Esophagus muscularis mucosa (tissue), 4 donors: ENCODE results near the gene MPEG1. TPM values are rescaled to one million over a fixed set of nuclear protein-coding genes. Genes with fewer than 3 reads are reported as not detected.

Experiments used
- DNase-seq: peaks from one replicate; pipeline ENCODE4 v3.0.0-alpha.2; 2017; ENCODE audit errors: extremely low spot score
- H3K27ac ChIP-seq, 4 donors: fragments of 200-600 bp; sonication (generic); replicated peaks in 1 of 4; 1 replicate in 3 of 4; 2 replicates in 1 of 4; pipeline ENCODE4 v1.5.1; 2016 to 2019; ENCODE audit warnings: mild to moderate bottlenecking in 1 of 4
- H3K27me3 ChIP-seq, 4 donors: fragments of 200-600 bp; sonication (generic); one replicate each; pipeline versions ENCODE4 v1.5.1 to v1.6.0; 2016 to 2019
- H3K36me3 ChIP-seq, 4 donors: fragments of 200-600 bp; sonication (generic); one replicate each; pipeline ENCODE4 v1.5.1; 2016 to 2019
- H3K4me1 ChIP-seq, 4 donors: fragments of 200-600 bp; sonication (generic); one replicate each; pipeline ENCODE4 v1.5.1; 2016 to 2019
- H3K4me3 ChIP-seq, 4 donors: fragments of 200-600 bp; sonication (generic); 1 replicate in 2 of 4; 2 replicates in 2 of 4; pipeline ENCODE4 v1.5.1; 2016 to 2019; ENCODE audit warnings: mild to moderate bottlenecking in 4 of 4, moderate library complexity in 1 of 4
- H3K9me3 ChIP-seq, 4 donors: fragments of 200-600 bp; sonication (generic); 1 replicate in 3 of 4; 2 replicates in 1 of 4; pipeline ENCODE4 v1.5.1; 2016 to 2019
- CTCF ChIP-seq, 3 experiments: fragments of 200-600 bp in 2 of 3; fragments of 450-650 bp in 1 of 3; sonication (generic) in 2 of 3; IDR thresholded peaks; one replicate each; pipeline ENCODE4 v1.5.1; 2017 to 2019; ENCODE audit warnings: antibody characterized with exemption in 3 of 3, mild to moderate bottlenecking in 2 of 3, moderate library complexity in 1 of 3
- EP300 ChIP-seq: sonication (generic); formaldehyde crosslinking; IDR thresholded peaks from one replicate; pipeline ENCODE4 v1.6.1; 2017; ENCODE audit warnings: antibody characterized with exemption
- POLR2A ChIP-seq: fragments of 450-650 bp; IDR thresholded peaks from one replicate; pipeline ENCODE4 v1.6.1; 2017; ENCODE audit warnings: antibody characterized with exemption, moderate library complexity, mild to moderate bottlenecking, low read depth
- POLR2AphosphoS5 ChIP-seq, 2 donors: sonication (generic); formaldehyde crosslinking; IDR thresholded peaks; one replicate each; pipeline ENCODE4 v1.6.1; 2017; ENCODE audit warnings: antibody characterized with exemption in 2 of 2
- WGBS: methylation state at CpG from one replicate; pipeline ENCODE4 v1.1.5; 2018; 5-methylcytosine and 5-hydroxymethylcytosine counted together
- intact Hi-C: fragments of 100-400 bp; cut with DNase I; formaldehyde crosslinking; loops from one replicate; pipeline ENCODE4 v1.15.1; 2023
- total RNA-seq, 4 donors: library from RNA; depleted of rRNA; stranded (reverse); fragments of >200 nt; gene quantifications; one replicate each; pipeline versions ENCODE4 v1.1.0 to v1.2.1, GENCODE V29; 2016

The MPEG1 gene
- total RNA-seq, 4 donors from 2014 or later, result 10.1 to 36.1 (median 14.8) TPM

- Histone ChIP-seq H3K27me3 (no peaks in the 10 kb centered on the region), H3K27ac (no peak overlapping the region), H3K9me3 (no peaks in the 10 kb centered on the region), H3K36me3 (peaks cover 0 to 20% (median 6%) of the 10 kb centered on the region in 4 donors), H3K4me1 (peaks cover 0 to 18% (median 7%) of the 10 kb centered on the region in 4 donors), H3K4me3 (no peak overlapping the region)
- 62% methylated on average over 4 of the region's 4 CpGs for WGBS
- intact Hi-C loops, result loop anchor here (1.0 to 10.0 kb wide), 3 partner anchors 35 to 228 kb away; partner anchors contain the start of gene OR5A1
- TF ChIP-seq CTCF (IDR thresholded peaks at IDR 0.05) (peak; percentile 33 to 48 (median 34)), POLR2A (no peak), POLR2AphosphoS5 (IDR thresholded peaks at IDR 0.05) (no peak)
- no peak for DNase-seq
These were observed 6.1 kb downstream of the MPEG1 start for GRCh38 chr11:59206635-59207034.

- Histone ChIP-seq H3K27ac (no peak overlapping the region), H3K4me1 (peaks cover 0 to 18% (median 7%) of the 10 kb centered on the region in 4 donors), H3K36me3 (peaks cover 0 to 20% (median 6%) of the 10 kb centered on the region in 4 donors), H3K27me3 (no peaks in the 10 kb centered on the region), H3K9me3 (no peaks in the 10 kb centered on the region), H3K4me3 (no peak overlapping the region)
- WGBS, result 96% methylated on average over 3 of the region's 7 CpGs
- no peak for DNase-seq
- TF ChIP-seq EP300, result no peak
- no peak for TF ChIP-seq POLR2A
- no peak for TF ChIP-seq CTCF (IDR thresholded peaks at IDR 0.05)
- TF ChIP-seq POLR2AphosphoS5 (IDR thresholded peaks at IDR 0.05), result no peak
- intact Hi-C loops, result loop anchor here (5.0 to 10.0 kb wide), 2 partner anchors 77 to 229 kb away; partner anchors contain the start of gene OR5A1
These were observed 7.1 kb downstream of the MPEG1 start for GRCh38 chr11:59205648-59206047.

- H3K27ac ChIP-seq, result no peak overlapping the region
- H3K36me3 ChIP-seq, result peaks cover 0 to 20% (median 6%) of the 10 kb centered on the region in 4 donors
- no peaks in the 10 kb centered on the region for H3K9me3 ChIP-seq
- WGBS, result 83% methylated on average over 3 of the region's 3 CpGs
- peaks cover 0 to 18% (median 11%) of the 10 kb centered on the region in 4 donors for H3K4me1 ChIP-seq
- intact Hi-C loops, result loop anchor here (5.0 to 10.0 kb wide), 2 partner anchors 78 to 230 kb away; partner anchors contain the start of gene OR5A1
- H3K27me3 ChIP-seq, result no peaks in the 10 kb centered on the region
- DNase-seq, result no peak
- H3K4me3 ChIP-seq, result no peak overlapping the region
- TF ChIP-seq POLR2AphosphoS5 (IDR thresholded peaks at IDR 0.05) (no peak), POLR2A (no peak), EP300 (no peak), CTCF (IDR thresholded peaks at IDR 0.05) (no peak)
These were observed 8.0 kb downstream of the MPEG1 start for GRCh38 chr11:59204746-59205145.

- no peak overlapping the region for H3K27ac ChIP-seq
- TF ChIP-seq CTCF (IDR thresholded peaks at IDR 0.05), result no peak
These were observed 11.4 kb downstream of the MPEG1 start for GRCh38 chr11:59201353-59201752.

GRCh38 chr11:59200423-59200746, 12.3 kb downstream of the MPEG1 start:
- intact Hi-C loops, result loop anchor here (10.0 kb wide), 1 partner anchor 234 kb away; the partner anchor contains the start of gene OR5A1
- H3K4me1 ChIP-seq, result peaks cover 0 to 13% (median 11%) of the 10 kb centered on the region in 4 donors
- no peak for DNase-seq
- no peak overlapping the region for H3K4me3 ChIP-seq
- H3K27ac ChIP-seq, result no peak overlapping the region
- TF ChIP-seq EP300, result no peak
- no peak for TF ChIP-seq POLR2A
- no peak for TF ChIP-seq CTCF (IDR thresholded peaks at IDR 0.05)
- no peak for TF ChIP-seq POLR2AphosphoS5 (IDR thresholded peaks at IDR 0.05)
- H3K36me3 ChIP-seq, result peaks cover 0 to 20% (median 8%) of the 10 kb centered on the region in 4 donors
- H3K9me3 ChIP-seq, result no peaks in the 10 kb centered on the region
- WGBS, result 49% methylated on average over 4 of the region's 4 CpGs
- no peaks in the 10 kb centered on the region for H3K27me3 ChIP-seq

More at GRCh38 chr11:59201353-59201752, 11.4 kb downstream of the MPEG1 start:
- Histone ChIP-seq H3K27me3 (no peaks in the 10 kb centered on the region), H3K4me3 (no peak overlapping the region), H3K4me1 (peaks cover 0 to 15% (median 12%) of the 10 kb centered on the region in 4 donors), H3K9me3 (no peaks in the 10 kb centered on the region), H3K36me3 (peaks cover 0 to 22% (median 7%) of the 10 kb centered on the region in 4 donors)
- intact Hi-C loops, result loop anchor here (10.0 kb wide), 1 partner anchor 233 kb away; the partner anchor contains the start of gene OR5A1
- no peak for DNase-seq
- WGBS, result 90% methylated on average over 3 of the region's 3 CpGs
